ENCODE measurements around the gene SCN7A.
"Not testable (repeated sequence)": the region's sequence is repeated elsewhere in the genome, so short reads cannot be mapped to it uniquely, and the experiment has no call there.

Gene SCN7A

GRCh38 chr2:166494140-166494624 is at the start of gene SCN7A:
SCN7A (minus strand) TSS chr2:166494249; CDS start chr2:166477696, 16,553 bp downstream.
- DNase-seq = no peak

DNA sequence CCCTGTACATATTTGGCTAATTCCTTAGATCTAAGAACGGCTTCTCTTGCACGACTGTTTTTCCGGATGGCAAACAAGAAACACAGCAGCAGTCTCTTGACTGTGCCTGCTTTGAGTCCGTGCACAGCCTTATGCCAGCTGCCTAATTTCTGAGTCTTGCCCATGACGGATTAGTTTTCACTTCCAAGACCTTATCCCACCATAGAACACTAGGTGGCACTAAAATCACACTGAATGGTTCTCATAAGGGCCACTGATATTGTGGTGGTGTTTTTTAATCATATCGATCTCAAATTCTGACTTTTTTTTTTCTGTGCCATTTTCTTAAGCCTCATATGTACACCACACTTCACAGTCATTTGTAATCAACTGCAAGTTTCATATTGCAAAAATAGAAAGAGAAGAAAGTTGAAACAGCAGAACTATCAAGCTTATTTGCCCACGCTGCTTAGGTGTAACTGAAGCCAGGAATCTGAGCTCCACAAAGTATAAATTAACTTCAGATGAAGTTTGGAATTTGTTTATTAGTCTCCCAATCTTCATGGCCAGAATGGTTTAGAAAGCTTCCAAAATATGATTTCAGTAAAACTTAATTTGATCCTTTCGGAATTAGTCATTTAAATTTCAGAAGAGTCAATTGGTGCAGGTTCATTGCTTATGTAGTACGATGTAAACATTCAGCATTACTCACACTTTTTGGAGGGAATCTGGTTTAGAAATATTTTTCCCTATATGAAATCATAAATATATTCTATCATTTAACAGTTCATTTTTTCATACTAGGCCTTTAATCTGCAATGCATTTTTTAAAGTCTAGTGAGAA is 45.5 kb upstream of the SCN7A start:
- peak; percentile 48 for DNase-seq

DNA sequence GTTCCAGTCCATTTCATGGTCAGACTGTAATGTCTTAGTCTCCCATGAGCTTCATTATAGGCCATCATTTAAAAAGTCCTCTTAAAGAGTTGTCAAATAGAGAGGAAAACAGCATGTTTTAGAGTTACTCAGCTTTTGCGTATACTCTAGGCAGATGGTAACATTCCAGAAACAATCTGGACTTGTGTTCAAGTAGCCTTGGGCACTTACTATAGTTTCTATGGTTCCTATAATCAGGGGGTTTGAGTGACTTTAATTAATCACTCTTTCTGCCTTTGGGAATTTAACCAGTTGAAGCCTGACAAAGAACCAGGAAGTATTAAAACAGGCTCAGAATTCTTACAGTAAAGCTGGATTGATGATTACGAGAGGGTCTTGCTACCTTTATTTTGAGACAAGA is 42.1 kb upstream of the SCN7A start:
- DNase-seq = no peak

DNA sequence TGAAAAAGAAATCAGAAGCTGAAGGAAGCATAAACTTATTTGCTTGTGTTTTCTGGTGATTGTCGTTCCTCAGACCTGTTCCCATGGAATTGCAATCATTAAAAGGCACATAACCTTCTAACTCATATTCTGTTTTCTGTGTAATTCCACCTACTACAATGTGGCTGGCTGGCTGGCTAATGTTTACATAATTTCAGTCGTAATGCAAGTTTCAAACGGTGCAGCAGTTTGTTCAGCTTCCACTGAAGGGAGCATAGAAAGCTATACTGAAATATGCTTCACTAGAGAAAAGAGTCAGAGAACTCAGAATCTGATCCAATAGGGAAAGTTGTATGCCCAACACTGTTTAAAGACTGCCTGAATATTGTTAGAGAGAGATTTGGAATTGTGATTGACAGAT is 27.1 kb upstream of the SCN7A start:
- DNase-seq = no peak

- DNase-seq = no peak
Observed at GRCh38 chr2:166520604-166521003, 26.6 kb upstream of the SCN7A start.

GRCh38 chr2:166519391-166519962 is 25.4 kb upstream of the SCN7A start:
- DNase-seq = no peak

- no peak for DNase-seq
Observed at GRCh38 chr2:166518634-166519390, 24.8 kb upstream of the SCN7A start.

GRCh38 chr2:166517533-166518061 is 23.5 kb upstream of the SCN7A start:
- DNase-seq = no peak

DNA sequence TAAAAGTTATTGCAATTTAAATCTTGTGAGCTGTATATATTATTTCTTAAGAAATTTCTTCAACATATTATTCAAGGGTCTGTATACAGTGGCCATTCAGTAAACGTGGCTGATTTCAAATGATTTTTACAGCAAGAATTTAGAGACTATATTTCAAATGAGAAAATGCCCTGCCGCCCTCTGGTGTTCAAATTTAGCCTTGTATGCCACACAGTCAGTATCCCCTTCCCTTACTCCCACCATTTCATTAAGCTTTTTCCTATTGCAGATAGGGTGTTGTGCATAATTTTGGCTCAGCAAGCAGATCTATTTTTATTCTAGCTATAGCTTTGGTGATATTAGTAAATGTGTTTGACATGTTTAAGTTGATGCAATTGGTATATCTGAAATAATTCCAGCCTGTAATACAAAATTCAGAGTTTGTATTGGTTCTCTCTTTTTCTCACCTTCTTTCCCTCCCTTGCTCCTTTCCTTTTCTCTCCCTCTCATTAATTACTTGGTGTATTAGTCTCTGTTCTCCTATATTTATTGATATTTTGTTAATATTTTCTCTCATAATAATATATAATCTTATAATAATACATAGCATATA is 22.8 kb upstream of the SCN7A start:
- DNase-seq = no peak

- no peak for DNase-seq
Observed at GRCh38 chr2:166513952-166514351, 19.9 kb upstream of the SCN7A start.

DNA sequence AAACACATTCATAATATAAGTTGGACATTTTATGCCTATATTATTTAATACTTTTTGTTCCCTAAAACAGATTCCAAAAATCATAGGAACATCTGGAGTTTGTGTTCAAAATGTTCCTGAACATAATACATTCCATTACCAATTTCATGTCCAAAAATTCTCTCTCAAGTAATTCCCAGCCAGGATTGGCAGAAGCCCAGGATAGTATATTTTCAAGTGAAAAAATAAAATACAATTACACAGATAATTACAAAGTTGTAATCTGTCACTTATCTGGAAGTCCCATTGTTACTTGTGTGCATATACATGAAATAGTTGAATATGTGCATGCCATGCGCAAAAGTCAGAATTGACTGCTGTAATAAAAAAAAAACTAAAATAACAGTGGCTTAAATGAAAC is 5.2 kb upstream of the SCN7A start:
- DNase-seq = no peak

GRCh38 chr2:166491461-166491860 is 2.6 kb downstream of the SCN7A start:
- DNase-seq = no peak

GRCh38 chr2:166487171-166487570 is 6.9 kb downstream of the SCN7A start:
- DNase-seq = no peak

- no peak for DNase-seq
Observed at GRCh38 chr2:166485558-166486178, 8.4 kb downstream of the SCN7A start.

DNA sequence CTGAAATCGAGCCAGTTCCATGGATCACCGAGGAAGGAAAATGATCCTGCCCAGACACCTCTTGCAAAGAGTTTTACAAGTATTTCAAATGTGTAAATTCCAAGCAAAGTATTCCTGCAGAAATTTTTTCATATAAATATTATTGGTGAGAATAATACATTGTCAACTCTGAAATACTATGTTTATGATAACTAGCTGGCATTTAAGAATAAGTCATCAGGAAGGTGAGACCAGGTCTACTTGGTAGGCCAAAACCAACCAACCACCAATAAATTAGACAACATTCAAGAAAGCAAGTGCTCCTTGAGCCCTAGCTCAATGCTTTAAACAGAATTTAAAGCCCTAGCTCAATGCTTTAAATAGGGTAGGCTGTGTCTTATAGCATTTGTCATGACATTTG is 21.7 kb downstream of the SCN7A start:
- no peak for DNase-seq

DNA sequence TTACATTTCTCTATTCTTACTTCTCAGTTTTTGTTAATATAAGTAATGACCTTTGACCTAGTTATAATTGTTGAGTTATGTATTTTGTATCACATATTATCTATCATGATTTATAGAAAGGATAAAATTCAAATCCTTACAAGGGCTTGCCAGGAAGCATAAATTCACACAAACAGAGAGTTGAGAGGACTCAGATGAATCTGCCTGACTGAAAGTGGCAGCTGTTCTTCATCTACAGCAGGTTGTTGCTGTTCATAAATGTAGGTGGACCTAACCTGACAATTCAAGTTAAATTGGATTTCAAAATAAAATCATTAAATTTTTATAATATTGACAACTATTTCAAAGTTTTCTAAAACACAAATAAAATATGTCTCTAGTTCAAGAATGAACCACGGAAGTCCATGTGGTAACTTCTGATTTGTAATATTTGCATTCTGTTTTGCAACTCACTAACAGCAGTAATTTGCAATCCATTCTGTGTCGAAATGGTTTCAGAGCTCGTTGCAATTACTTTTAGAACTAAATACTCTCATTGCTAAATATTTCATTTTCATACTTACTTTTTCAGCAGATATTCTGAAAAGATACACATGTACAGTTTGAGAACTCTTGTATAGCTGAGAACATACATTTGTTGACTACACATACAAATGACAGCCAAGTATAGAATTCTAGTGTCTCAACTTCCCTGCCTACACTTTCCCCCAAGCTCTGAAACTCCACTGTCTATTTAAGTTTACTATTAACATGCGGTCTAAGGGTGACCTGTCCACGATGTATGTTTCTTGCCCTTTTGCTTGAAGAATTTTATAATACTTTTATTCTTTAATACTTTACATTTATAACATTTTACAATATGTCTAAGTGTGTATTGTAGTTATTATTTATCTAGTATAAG is 25.7 kb downstream of the SCN7A start:
- no peak for DNase-seq

DNA sequence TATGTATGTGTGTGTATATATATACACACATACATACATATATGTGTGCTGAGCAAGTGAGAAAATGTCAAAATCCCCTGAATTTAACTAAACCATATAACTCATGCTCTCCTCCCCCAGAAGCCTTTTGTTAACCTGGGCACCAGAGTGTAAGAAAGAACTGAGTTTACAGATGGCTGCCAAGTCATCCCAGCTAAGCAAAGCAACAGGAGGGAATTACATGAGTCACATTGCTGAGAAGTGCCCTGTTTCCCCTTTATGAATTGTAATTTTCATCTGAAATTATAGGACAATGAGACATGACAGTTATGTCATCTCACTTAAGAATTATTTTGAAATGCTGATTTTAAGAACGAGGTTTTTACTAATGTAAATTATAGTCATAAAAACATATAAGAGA is 29.9 kb downstream of the SCN7A start:
- no peak for DNase-seq

DNA sequence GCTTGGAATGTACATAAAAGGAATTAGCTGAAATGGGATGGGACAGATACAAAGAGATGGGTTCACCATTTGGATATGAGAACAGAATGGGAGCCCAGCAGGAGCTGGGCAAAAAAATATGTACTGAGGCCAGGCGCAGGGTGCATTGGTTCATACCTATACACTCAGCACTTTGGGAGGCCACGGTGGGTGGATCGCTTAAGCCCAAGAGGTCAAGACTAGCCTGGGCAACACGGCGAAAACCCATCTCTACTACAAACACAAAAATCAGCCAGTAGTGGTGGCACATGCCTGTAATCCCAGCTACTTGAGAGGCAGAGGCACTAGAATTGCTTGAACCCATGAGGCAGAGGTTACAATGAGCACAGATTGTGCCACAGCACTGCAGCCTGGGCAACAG is 30.4 kb downstream of the SCN7A start:
- no peak for DNase-seq

DNA sequence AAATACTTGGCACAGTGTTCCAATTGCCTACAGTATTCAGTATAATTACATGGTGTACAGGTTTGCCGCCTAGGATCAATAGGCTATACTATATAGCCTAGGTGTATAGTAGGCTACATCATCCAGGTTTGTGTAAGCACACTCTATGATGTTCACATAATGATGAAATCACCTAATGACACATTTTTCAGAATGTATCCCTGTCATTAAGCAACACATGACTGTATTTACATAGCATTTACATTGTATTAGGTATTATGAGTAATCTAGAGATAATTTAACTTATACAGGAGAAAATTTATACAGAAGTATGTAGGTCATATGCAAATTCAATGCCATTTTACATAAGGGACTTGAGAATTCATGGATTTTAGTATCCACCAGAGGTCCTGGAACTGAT is 35.4 kb downstream of the SCN7A start:
- DNase-seq = no peak

GRCh38 chr2:166455823-166456222 is 38.2 kb downstream of the SCN7A start:
- DNase-seq = not testable (repeated sequence)

DNA sequence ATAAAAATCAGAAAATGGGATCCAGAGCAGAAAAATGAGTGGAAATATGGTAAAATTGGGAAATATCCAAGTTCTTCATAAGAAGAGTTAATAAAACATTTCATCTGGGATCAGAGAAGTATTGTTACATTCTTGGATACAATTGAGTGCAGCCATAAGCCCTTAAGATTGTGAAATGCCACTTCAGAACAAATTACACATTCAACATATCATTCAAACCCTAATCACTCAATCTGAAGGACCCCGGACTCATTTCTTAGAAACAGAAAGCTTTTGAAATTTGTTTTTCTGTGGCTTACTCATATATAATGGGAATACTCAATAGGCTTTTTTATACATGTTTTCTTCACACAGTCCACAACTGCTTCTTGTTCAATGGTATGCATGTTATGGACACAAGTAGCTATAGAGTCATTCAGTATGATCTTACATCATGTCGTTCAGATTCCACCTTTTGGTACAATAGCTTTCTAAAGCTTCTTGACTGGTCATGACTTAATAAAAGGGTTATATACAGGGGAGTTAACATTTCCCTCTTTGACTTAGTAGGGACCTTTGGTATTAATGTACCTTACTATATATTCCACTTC is 39.9 kb downstream of the SCN7A start:
- DNase-seq = no peak
